B cell (primary cell): ENCODE data around the gene RAD51B. TPM values are rescaled to one million over a fixed set of nuclear protein-coding genes. Genes with fewer than 3 reads are reported as not detected.
A peak's percentile ranks its signal among the peaks of the same experiment; 100 is the strongest.

ENCODE experiments used
- ATAC-seq: fragments of 200-7000 bp; cut with Tn5 transposase; one replicate; pipeline ENCODE4 v1.10.0; 2021; ENCODE audit warnings: low read depth, mild to moderate bottlenecking, moderate number of reproducible peaks, moderate library complexity
- CTCF ChIA-PET: fragments of 350-600 bp; sonication (Branson Sonifier 250); formaldehyde crosslinking; loops from one replicate; lab custom pipeline; 2021; ENCODE audit warnings: antibody characterized with exemption, inconsistent platforms; lab: Charles Lee
- POLR2A ChIA-PET: fragments of 350-600 bp; sonication (Branson Sonifier 250); formaldehyde crosslinking; loops from one replicate; lab custom pipeline; 2021; ENCODE audit warnings: antibody characterized with exemption; lab: Charles Lee
- DNase-seq: peaks from one replicate; pipeline ENCODE4 v3.0.0; 2013
- H2AFZ ChIP-seq: 2 replicates; pipeline ENCODE4 v1.6.1; 2012; ENCODE audit warnings: mild to moderate bottlenecking, low read depth, low read length; ENCODE audit not compliant: insufficient read depth, poor library complexity, severe bottlenecking
- H3K27ac ChIP-seq, 2 donors: 1 replicate in 1 of 2; 2 replicates in 1 of 2; pipeline ENCODE4 v1.5.1; 2012 to 2013; ENCODE audit warnings: low read length in 2 of 2, mild to moderate bottlenecking in 2 of 2, moderate library complexity in 1 of 2
- H3K27me3 ChIP-seq, 4 experiments: fragments of 200-600 bp in 1 of 4; sonication (generic) in 1 of 4; replicated peaks in 1 of 4; 1 replicate in 2 of 4; 2 replicates in 2 of 4; pipeline versions ENCODE4 v1.6.1 to v1.7.0; 2013 to 2016; ENCODE audit warnings: low read length in 3 of 4, mild to moderate bottlenecking in 2 of 4, mixed read lengths in 1 of 4, moderate library complexity in 1 of 4; ENCODE audit not compliant: insufficient read depth in 4 of 4, control insufficient read depth in 3 of 4; ENCODE audit errors: control extremely low read depth in 1 of 4
- H3K36me3 ChIP-seq, 2 experiments: replicated peaks in 1 of 2; 1 replicate in 1 of 2; 2 replicates in 1 of 2; pipeline versions ENCODE4 v1.6.1 to v1.7.1; 2013; ENCODE audit warnings: low read length in 1 of 2; ENCODE audit not compliant: insufficient read depth in 2 of 2, control insufficient read depth in 1 of 2; ENCODE audit errors: control extremely low read depth in 1 of 2, extremely low read depth in 1 of 2
- H3K4me1 ChIP-seq, 2 donors: fragments of 200-600 bp in 1 of 2; sonication (generic) in 1 of 2; 1 replicate in 1 of 2; 2 replicates in 1 of 2; pipeline versions ENCODE4 v1.5.1 to v1.6.1; 2013 to 2017; ENCODE audit warnings: low read length in 2 of 2; ENCODE audit not compliant: control insufficient read depth in 2 of 2, insufficient read depth in 2 of 2
- H3K4me2 ChIP-seq: replicated peaks from 2 replicates; pipeline ENCODE3; 2012; ENCODE audit warnings: mild to moderate bottlenecking, low read depth, low read length; ENCODE audit not compliant: poor library complexity, severe bottlenecking
- H3K4me3 ChIP-seq, 5 experiments: fragments of 200-600 bp in 1 of 5; sonication (generic) in 1 of 5; 1 replicate in 3 of 5; 2 replicates in 2 of 5; pipeline versions ENCODE4 v1.5.1 to v1.7.0; 2011 to 2016; ENCODE audit warnings: low read length in 4 of 5, mild to moderate bottlenecking in 4 of 5, low read depth in 2 of 5, control low read depth in 1 of 5, moderate library complexity in 1 of 5; ENCODE audit not compliant: insufficient read depth in 1 of 5; ENCODE audit errors: control extremely low read depth in 1 of 5, extremely low read depth in 1 of 5
- H3K79me2 ChIP-seq: fragments of 200-600 bp; sonication (generic); one replicate; pipeline ENCODE4 v1.6.0; 2016; ENCODE audit warnings: low read length; ENCODE audit not compliant: control insufficient read depth, insufficient read depth
- H3K9ac ChIP-seq: fragments of 200-600 bp; sonication (generic); 2 replicates; pipeline ENCODE4 v1.6.1; 2017; ENCODE audit warnings: mild to moderate bottlenecking, low read length, moderate library complexity
- H3K9me3 ChIP-seq, 3 donors: one replicate each; pipeline versions ENCODE4 v1.6.1 to v1.7.1; 2013; ENCODE audit warnings: low read length in 2 of 3; ENCODE audit not compliant: control insufficient read depth in 2 of 3, insufficient read depth in 1 of 3; ENCODE audit errors: control extremely low read depth in 1 of 3
- H4K20me1 ChIP-seq: 2 replicates; pipeline ENCODE4 v1.6.0; 2012; ENCODE audit warnings: mild to moderate bottlenecking, low read length; ENCODE audit not compliant: insufficient read depth, control insufficient read depth, poor library complexity, severe bottlenecking
- H3K27ac Mint-ChIP-seq: one replicate; pipeline ENCODE4 v1.8.0; 2021; ENCODE audit warnings: mixed read lengths
- H3K27me3 Mint-ChIP-seq: one replicate; pipeline ENCODE4 v1.8.0; 2021; ENCODE audit warnings: mixed read lengths
- H3K4me1 Mint-ChIP-seq: one replicate; pipeline ENCODE4 v1.8.0; 2021; ENCODE audit warnings: mixed read lengths
- H3K4me3 Mint-ChIP-seq: one replicate; pipeline ENCODE4 v1.8.0; 2021; ENCODE audit warnings: mixed read lengths
- H3K9me3 Mint-ChIP-seq: one replicate; pipeline ENCODE4 v1.8.0; 2022; ENCODE audit warnings: mixed read lengths; ENCODE audit not compliant: insufficient read depth
- CTCF ChIP-seq: fragments of 200-600 bp; IDR thresholded peaks from one replicate; pipeline ENCODE4 v1.8.0; 2022; ENCODE audit warnings: antibody characterized with exemption, mild to moderate bottlenecking
- EZH2 ChIP-seq: IDR thresholded peaks from 2 replicates; pipeline ENCODE4 v1.6.1; 2012; ENCODE audit warnings: borderline replicate concordance, low read depth, mild to moderate bottlenecking, moderate library complexity, low read length; ENCODE audit not compliant: insufficient read depth, poor library complexity, severe bottlenecking
- WGBS: methylation state at CpG from one replicate; pipeline ENCODE4 v1.1.5; 2013; ENCODE audit warnings: missing lambda C conversion rate; ENCODE audit not compliant: insufficient coverage; 5-methylcytosine and 5-hydroxymethylcytosine counted together
- intact Hi-C: fragments of 100-400 bp; cut with micrococcal nuclease; formaldehyde crosslinking; loops from one replicate; pipeline ENCODE4 v1.10.0; 2022
- polyA plus RNA-seq: library from polyadenylated mRNA; depleted of rRNA; stranded (reverse); fragments of >200 nt; gene quantifications from 2 replicates; pipeline ENCODE4 v1.2.3, GENCODE V29; 2012
- total RNA-seq, 2 donors: library from RNA; stranded (reverse); fragments of 120-200 nt in 1 of 2; gene quantifications; 1 replicate in 1 of 2; 2 replicates in 1 of 2; pipeline versions ENCODE4 v1.2.3 to v1.2.4, GENCODE V29; 2013 to 2022

The RAD51B gene
- total and polyA plus RNA-seq, 2 donors (not counting 1 experiment from before 2014, with no cell fraction given): 6.5 to 60.6 TPM

GRCh38 chr14:68279777-68280233, 460.2 kb downstream of the RAD51B start:
- no peak for TF ChIP-seq CTCF
- WGBS: 56% methylated on average over 1 of the region's 4 CpGs
- Mint-ChIP-seq H3K4me3 (peak overlapping the region; percentile 88), H3K27ac (peak overlapping the region; percentile 98), H3K9me3 (no peaks in the 10 kb centered on the region), H3K4me1 (peaks cover 95% of the 10 kb centered on the region), H3K27me3 (no peaks in the 10 kb centered on the region)
- peak overlapping the region; percentile 76 for H3K4me2 ChIP-seq
- no peaks in the 10 kb centered on the region for H3K9me3 ChIP-seq
- peak; percentile 85 for DNase-seq
- intact Hi-C loops: loop anchor here (1.0 to 5.0 kb wide), 2 partner anchors 12 to 227 kb away; no protein-coding TSS in a partner anchor
- H3K27ac ChIP-seq: peak overlapping the region; percentile 91 to 98
- H3K27me3 ChIP-seq: no peaks in the 10 kb centered on the region
- peaks cover 95 to 98% of the 10 kb centered on the region in 2 donors for H3K4me1 ChIP-seq
- ChIA-PET POLR2A (interaction anchor here (0.5 to 3.1 kb wide), 5 partner anchors 11 to 515 kb away, joined by 4 to 7 read pairs (median 6); no protein-coding TSS in a partner anchor), CTCF (interaction anchor here (0.7 to 9.5 kb wide), 9 partner anchors 9 to 513 kb away, joined by 3 to 110 read pairs (median 3); partner anchors contain the start of gene ZFP36L1)
- no peaks in the 10 kb centered on the region for H3K36me3 ChIP-seq
- H4K20me1 ChIP-seq: no peaks in the 10 kb centered on the region
- peak overlapping the region; percentile 70 for H3K9ac ChIP-seq
- no peak overlapping the region for H2AFZ ChIP-seq
- H3K4me3 ChIP-seq: peak overlapping the region; percentile 42 to 63 (median 50)
- ATAC-seq: peak; percentile 35
- peaks cover 40% of the 10 kb centered on the region for H3K79me2 ChIP-seq

GRCh38 chr14:68281497-68281896, 461.9 kb downstream of the RAD51B start:
- H3K4me3 Mint-ChIP-seq: peak overlapping the region; percentile 23
- CTCF ChIA-PET: interaction anchor here (2.6 to 9.5 kb wide), 2 partner anchors 13 to 32 kb away, joined by 20 to 110 read pairs; no protein-coding TSS in a partner anchor
- no peaks in the 10 kb centered on the region for H3K27me3 Mint-ChIP-seq
- no peak overlapping the region for H3K4me3 ChIP-seq
- peak overlapping the region; percentile 98 for H3K27ac Mint-ChIP-seq
- H4K20me1 ChIP-seq: no peaks in the 10 kb centered on the region
- H3K27me3 ChIP-seq: no peaks in the 10 kb centered on the region
- H2AFZ ChIP-seq: no peak overlapping the region
- peak overlapping the region; percentile 76 for H3K4me2 ChIP-seq
- H3K4me1 ChIP-seq: peaks cover 95 to 98% of the 10 kb centered on the region in 2 donors
- intact Hi-C loops: loop anchor here (5.0 kb wide), 1 partner anchor 226 kb away; no protein-coding TSS in a partner anchor
- peaks cover 39% of the 10 kb centered on the region for H3K79me2 ChIP-seq
- no peak for DNase-seq
- peak overlapping the region; percentile 91 to 98 for H3K27ac ChIP-seq
- no peaks in the 10 kb centered on the region for H3K36me3 ChIP-seq
- H3K4me1 Mint-ChIP-seq: peaks cover 95% of the 10 kb centered on the region
- TF ChIP-seq CTCF (no peak), EZH2 (no peak)
- no peaks in the 10 kb centered on the region for H3K9me3 Mint-ChIP-seq
- 96% methylated on average over 3 of the region's 4 CpGs for WGBS
- POLR2A ChIA-PET: interaction anchor here (1.1 to 3.6 kb wide), 4 partner anchors 13 to 506 kb away, joined by 6 to 15 read pairs (median 7); no protein-coding TSS in a partner anchor
- H3K9me3 ChIP-seq: no peaks in the 10 kb centered on the region
- ATAC-seq: no peak
- peak overlapping the region; percentile 70 for H3K9ac ChIP-seq
